A673 (cell line): ENCODE measurements around the gene LMNTD2. TPM values are rescaled to one million over a fixed set of nuclear protein-coding genes. Genes with fewer than 3 reads are reported as not detected.

Experiments
- Bru-seq: library from RNA; stranded (reverse); fragments of 400-500 nt; gene quantifications from one replicate; lab custom pipeline; 2021; lab: Mats Ljungman, UMichigan
- BruChase-seq, 2 experiments: library from RNA; stranded (reverse); fragments of 400-500 nt; gene quantifications; one replicate each; lab custom pipeline; 2021; lab: Mats Ljungman, UMichigan
- BruUV-seq: library from RNA; stranded (reverse); fragments of 400-500 nt; replicated peaks from 2 replicates; lab custom pipeline; 2021; lab: Mats Ljungman, UMichigan
- CTCF ChIA-PET: fragments of 300-600 bp; sonication (Branson Sonifier 250); formaldehyde crosslinking; loops from one replicate; lab custom pipeline; 2022; ENCODE audit warnings: antibody characterized with exemption; lab: Charles Lee
- POLR2A ChIA-PET: fragments of 300-600 bp; sonication (Branson Sonifier 250); formaldehyde crosslinking; loops from one replicate; lab custom pipeline; 2022; ENCODE audit warnings: antibody characterized with exemption; ENCODE audit not compliant: low non-redundant PET; lab: Charles Lee
- DNase-seq: peaks from one replicate; pipeline ENCODE4 v3.0.0-alpha.2; 2015; ENCODE audit warnings: low spot score
- H3K27ac ChIP-seq: fragments of 200-600 bp; sonication (generic); 2 replicates; pipeline ENCODE4 v1.5.1; 2016; ENCODE audit warnings: mixed run types, low read depth, mild to moderate bottlenecking, mixed read lengths, antibody characterized with exemption, low read length; ENCODE audit not compliant: poor library complexity, severe bottlenecking
- H3K27me3 ChIP-seq: fragments of 200-600 bp; sonication (generic); replicated peaks from 2 replicates; pipeline ENCODE4 v1.6.1; 2017; ENCODE audit warnings: mixed run types, low read depth, mild to moderate bottlenecking, mixed read lengths, antibody characterized with exemption, low read length; ENCODE audit not compliant: insufficient read depth, poor library complexity
- H3K36me3 ChIP-seq: fragments of 200-600 bp; sonication (generic); 2 replicates; pipeline ENCODE4 v1.6.1; 2016; ENCODE audit warnings: mixed run types, mild to moderate bottlenecking, mixed read lengths, antibody characterized with exemption, low read length; ENCODE audit not compliant: insufficient read depth, poor library complexity, severe bottlenecking
- H3K4me1 ChIP-seq: fragments of 200-600 bp; sonication (generic); 2 replicates; pipeline ENCODE4 v1.6.1; 2017; ENCODE audit warnings: mixed run types, mild to moderate bottlenecking, mixed read lengths, antibody characterized with exemption, low read length; ENCODE audit not compliant: insufficient read depth, poor library complexity, severe bottlenecking
- H3K4me3 ChIP-seq: fragments of 200-600 bp; sonication (generic); 2 replicates; pipeline ENCODE4 v1.5.1; 2016; ENCODE audit warnings: low read depth, mixed run types, mild to moderate bottlenecking, mixed read lengths, low read length; ENCODE audit not compliant: poor library complexity, severe bottlenecking
- H3K9me3 ChIP-seq: fragments of 200-600 bp; sonication (generic); 2 replicates; pipeline ENCODE4 v1.6.1; 2016; ENCODE audit warnings: mixed run types, low read depth, mild to moderate bottlenecking, mixed read lengths, antibody characterized with exemption, low read length; ENCODE audit not compliant: poor library complexity, severe bottlenecking
- EZH2 ChIP-seq: fragments of 200-600 bp; sonication (generic); IDR thresholded peaks from 2 replicates; pipeline ENCODE4 v1.6.1; 2017; ENCODE audit warnings: borderline replicate concordance, low read depth, mild to moderate bottlenecking, mixed read lengths, antibody characterized with exemption, low read length; ENCODE audit not compliant: poor library complexity, severe bottlenecking
- intact Hi-C: fragments of 100-400 bp; cut with micrococcal nuclease; formaldehyde crosslinking; loops from one replicate; pipeline ENCODE4 v1.10.0; 2022; ENCODE audit not compliant: unreplicated experiment
- long read RNA-seq: library from polyadenylated mRNA; stranded (forward); transcript quantifications from one replicate; pipeline ENCODE4 v2.0.0, GENCODE V29; 2022
- total RNA-seq: library from RNA; stranded (reverse); gene quantifications from 2 replicates; pipeline ENCODE4 v1.2.3, GENCODE V29; 2021
- TF ChIP-seq, protein P1 (sequence below): fragments of 300-800, 200-600 bp; sonication (generic); conservative IDR thresholded peaks from 2 replicates; pipeline ENCODE4 v1.5.1; 2017; ENCODE audit warnings: low read depth, mild to moderate bottlenecking, antibody characterized with exemption, low read length, moderate library complexity, mixed read lengths

The LMNTD2 gene, protein sequence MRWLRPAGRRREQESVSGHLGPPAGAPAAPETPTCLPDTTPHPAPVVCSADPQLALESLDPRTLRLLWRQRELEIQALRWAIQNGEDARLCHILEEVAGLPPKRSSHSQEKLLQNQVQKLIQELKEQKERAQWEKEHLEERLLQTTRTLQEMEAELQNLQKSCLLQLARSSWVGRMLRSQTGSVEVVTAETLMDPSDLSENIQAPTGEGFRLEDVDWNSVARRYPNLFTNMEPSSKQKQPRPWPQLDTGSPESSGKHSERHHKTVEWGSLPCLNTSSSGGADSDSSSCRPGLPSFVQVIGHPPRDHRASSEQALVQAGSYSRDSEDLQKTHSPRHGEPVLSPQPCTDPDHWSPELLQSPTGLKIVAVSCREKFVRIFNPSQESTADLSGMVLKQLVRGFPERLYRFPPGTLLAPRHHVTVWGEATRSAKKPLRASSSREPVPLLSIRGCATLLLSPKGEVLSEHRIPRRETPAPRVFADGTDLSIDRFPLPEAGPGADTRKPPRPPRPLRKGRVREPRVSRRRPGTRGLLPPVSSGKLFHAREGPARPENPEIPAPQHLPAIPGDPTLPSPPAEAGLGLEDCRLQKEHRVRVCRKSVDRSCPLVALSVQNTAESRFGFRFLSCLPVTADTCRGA
- total RNA-seq, result 1.1 and 1.7 TPM in 2 replicates
- Bru-seq, nascent RNA, result percentile 11 among the genes with signal in this experiment
- BruChase-seq, experiment 1, labeled RNA remaining after a 2-hour chase, result percentile 16 among the genes with signal in this experiment
- percentile 23 among the genes with signal in this experiment for BruChase-seq, experiment 2, labeled RNA remaining after a 6-hour chase
- long read RNA-seq, result 0 reads

DNA sequence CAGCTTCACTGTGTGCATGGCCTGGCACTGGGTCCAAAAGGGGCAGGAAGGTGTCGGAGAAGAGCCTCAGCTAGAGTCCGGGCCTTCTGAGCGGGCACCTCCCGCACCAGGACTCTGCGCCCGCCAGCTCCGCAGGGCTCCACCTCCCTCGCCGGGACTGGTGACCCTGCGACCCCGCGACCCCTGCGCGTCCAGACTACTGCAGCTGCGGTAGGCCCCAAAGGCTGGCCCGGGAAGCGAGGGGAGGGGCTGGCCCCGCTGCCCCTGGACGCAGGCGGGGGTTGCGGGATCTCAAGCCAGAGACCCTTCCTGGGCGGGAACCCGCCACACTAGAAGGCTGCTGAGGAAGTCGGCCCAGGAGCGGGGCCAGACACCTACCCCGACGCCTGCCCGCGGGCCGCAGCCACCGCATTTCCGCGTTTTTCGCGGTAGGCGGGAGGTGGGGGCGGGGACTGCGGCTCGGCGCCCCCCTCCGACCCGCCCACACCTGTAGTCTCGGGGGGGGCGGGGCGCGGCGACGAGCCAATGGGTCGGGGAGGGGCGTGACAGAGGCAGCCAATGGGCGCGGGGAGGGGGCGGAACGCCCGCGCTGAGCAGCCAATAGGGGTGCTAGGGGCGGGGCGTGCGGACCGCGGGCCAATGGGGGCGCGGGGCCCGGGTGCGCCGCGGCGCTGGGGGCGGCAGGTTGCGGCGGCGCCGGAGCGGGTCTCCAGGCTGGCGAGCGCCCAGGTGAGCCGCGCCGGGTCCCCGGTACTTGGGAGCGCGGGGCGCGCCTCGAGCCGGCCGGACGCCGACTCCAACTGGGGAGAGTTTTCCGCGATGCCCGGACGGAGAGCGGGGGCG, at the start of gene LMNTD2, which contains the start of gene RASSF7:
Gene LMNTD2, minus strand, starts transcription at position 434 of the 843 bp plus-strand sequence. Its CDS starts 22 bp downstream, at position 412.
Gene RASSF7, plus strand, starts transcription at position 666 of the 843 bp plus-strand sequence. CDS start 799 bp downstream, outside the sequence.
- CTCF ChIA-PET, result no interaction called here
- POLR2A ChIA-PET, result no interaction called here
- BruUV-seq, result no TSS peak

DNA sequence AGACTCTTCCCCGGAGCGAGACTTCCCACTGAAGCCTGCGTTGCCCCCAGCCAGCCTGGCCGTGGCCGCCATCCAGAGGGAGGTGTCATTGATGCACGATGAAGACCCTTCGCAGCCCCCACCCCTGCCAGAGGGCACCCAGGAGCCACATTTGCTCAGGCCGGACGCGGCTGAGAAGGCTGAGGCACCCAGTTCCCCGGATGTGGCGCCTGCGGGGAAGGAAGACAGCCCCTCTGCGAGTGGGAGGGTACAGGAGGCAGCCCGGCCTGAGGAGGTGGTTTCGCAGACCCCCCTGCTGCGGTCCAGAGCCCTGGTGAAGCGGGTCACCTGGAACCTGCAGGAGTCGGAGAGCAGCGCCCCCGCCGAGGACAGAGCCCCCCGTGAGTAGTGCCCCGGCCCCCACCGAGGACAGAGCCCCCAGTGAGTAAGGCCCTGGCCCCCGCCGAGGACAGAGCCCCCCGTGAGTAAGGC, 48.8 kb upstream of the LMNTD2 start:
- H3K4me1 ChIP-seq, result no peaks in the 10 kb centered on the region
- intact Hi-C loops, result no loop called here
- CTCF ChIA-PET, result no interaction called here
- peaks cover 65% of the 10 kb centered on the region for H3K36me3 ChIP-seq
- POLR2A ChIA-PET, result no interaction called here
- no peak overlapping the region for H3K4me3 ChIP-seq
- H3K27me3 ChIP-seq, result no peaks in the 10 kb centered on the region
- no TSS peak for BruUV-seq
- no peak for DNase-seq
- no peaks in the 10 kb centered on the region for H3K9me3 ChIP-seq
- no peak for TF ChIP-seq EZH2
- TF ChIP-seq, protein P1, sequence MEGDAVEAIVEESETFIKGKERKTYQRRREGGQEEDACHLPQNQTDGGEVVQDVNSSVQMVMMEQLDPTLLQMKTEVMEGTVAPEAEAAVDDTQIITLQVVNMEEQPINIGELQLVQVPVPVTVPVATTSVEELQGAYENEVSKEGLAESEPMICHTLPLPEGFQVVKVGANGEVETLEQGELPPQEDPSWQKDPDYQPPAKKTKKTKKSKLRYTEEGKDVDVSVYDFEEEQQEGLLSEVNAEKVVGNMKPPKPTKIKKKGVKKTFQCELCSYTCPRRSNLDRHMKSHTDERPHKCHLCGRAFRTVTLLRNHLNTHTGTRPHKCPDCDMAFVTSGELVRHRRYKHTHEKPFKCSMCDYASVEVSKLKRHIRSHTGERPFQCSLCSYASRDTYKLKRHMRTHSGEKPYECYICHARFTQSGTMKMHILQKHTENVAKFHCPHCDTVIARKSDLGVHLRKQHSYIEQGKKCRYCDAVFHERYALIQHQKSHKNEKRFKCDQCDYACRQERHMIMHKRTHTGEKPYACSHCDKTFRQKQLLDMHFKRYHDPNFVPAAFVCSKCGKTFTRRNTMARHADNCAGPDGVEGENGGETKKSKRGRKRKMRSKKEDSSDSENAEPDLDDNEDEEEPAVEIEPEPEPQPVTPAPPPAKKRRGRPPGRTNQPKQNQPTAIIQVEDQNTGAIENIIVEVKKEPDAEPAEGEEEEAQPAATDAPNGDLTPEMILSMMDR, result no peak
- H3K27ac ChIP-seq, result no peak overlapping the region

More for the DNA sequence above, at the start of gene LMNTD2, which contains the start of gene RASSF7:
- Histone ChIP-seq H3K27me3 (peaks cover 20% of the 10 kb centered on the region), H3K4me3 (peak within 1 kb of the TSS; percentile 72), H3K27ac (peak within 1 kb of the TSS; percentile 76), H3K4me1 (peaks cover 14% of the 10 kb centered on the region), H3K9me3 (no peaks in the 10 kb centered on the region), H3K36me3 (no peaks in the 10 kb centered on the region)
- TF ChIP-seq EZH2, result no peak
- TF ChIP-seq, protein P1, result no peak
- peak; percentile 90 for DNase-seq
- intact Hi-C loops, result no loop called here

DNA sequence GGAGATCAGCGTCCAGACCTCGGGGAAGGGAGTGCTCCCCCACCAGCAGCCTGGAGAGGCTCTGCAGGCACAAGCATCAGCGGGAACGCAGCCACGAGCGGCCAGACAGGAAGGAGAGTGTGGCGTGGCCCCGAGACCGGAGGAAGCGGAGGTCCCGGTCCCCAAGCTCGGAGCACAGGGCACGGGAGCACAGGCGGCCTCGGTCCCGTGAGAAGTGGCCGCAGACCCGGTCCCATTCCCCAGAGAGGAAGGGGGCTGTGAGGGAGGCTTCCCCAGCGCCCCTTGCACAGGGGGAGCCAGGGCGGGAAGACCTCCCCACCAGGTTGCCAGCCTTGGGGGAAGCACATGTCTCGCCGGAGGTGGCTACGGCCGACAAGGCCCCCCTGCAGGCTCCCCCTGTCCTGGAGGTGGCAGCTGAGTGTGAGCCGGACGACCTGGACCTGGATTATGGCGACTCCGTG, 48.3 kb upstream of the LMNTD2 start:
- no peak for DNase-seq
- TF ChIP-seq, protein P1, result no peak
- no peak for TF ChIP-seq EZH2
- no peak overlapping the region for H3K4me3 ChIP-seq
- intact Hi-C loops, result no loop called here
- no peak overlapping the region for H3K27ac ChIP-seq
- BruUV-seq, result no TSS peak
- H3K36me3 ChIP-seq, result peaks cover 69% of the 10 kb centered on the region
- H3K4me1 ChIP-seq, result no peaks in the 10 kb centered on the region
- no peaks in the 10 kb centered on the region for H3K9me3 ChIP-seq
- ChIA-PET CTCF (no interaction called here), POLR2A (no interaction called here)
- H3K27me3 ChIP-seq, result no peaks in the 10 kb centered on the region
